C4-2B (cell line): ENCODE measurements around the gene FAM168A.

Experiments used
- CTCF ChIP-seq: fragments of 450-650 bp; conservative IDR thresholded peaks from 2 replicates; pipeline ENCODE4 v1.5.1; 2017; ENCODE audit warnings: mild to moderate bottlenecking
- ZFX ChIP-seq: fragments of 450-650 bp; IDR thresholded peaks from 2 replicates; pipeline ENCODE4 v1.6.1; 2017

GRCh38 chr11:73612601-73613140 is 14.8 kb upstream of the FAM168A start:
- TF ChIP-seq CTCF (no peak), ZFX (no peak)
